GM19328 (cell line): ENCODE data around the gene PLCL1.

Experiments used
- ATAC-seq: cut with Tn5 transposase; IDR thresholded peaks from one replicate; pipeline ENCODE4 v1.9.1; 2021; ENCODE audit warnings: mild to moderate bottlenecking, moderate library complexity; ENCODE audit not compliant: unreplicated experiment

The PLCL1 gene

DNA sequence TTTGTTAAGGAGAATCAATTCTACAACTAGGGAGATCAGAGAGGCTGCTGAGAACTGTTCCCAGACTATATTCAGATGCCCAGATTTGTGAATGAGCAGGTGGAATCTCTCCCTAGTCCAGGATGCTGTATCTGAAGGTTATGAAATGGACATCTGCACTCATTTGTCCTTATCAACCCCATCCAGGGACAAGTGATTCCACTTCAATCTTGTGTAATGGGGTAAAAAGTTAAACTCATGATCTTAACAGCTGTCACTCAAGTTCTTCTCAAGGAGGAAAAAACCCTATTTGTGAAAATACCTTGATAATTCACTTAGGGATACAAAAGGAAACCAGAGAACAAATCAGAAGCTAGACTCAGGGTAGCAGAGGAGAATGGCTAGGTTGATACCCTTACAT lies 144.8 kb downstream of the PLCL1 start:
- no peak for ATAC-seq

DNA sequence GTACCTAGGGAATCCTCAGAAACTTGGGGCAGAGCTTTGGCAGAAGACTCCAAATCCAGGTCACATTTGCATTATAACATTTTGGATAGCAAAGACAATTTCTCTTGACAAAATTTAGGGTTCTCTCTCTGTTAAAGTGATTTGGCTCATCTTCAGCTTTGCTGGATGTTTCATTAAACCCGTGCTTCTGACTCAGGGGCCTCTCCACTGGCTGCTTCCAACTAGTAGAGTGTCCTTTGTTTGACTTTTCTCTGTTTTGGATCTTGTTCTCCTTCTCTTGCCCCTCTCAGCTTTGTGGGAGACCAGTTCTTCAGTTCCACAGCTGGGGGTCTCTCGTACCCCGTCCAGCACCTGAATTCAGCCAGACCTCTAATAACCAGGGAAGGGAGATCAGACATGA lies 145.6 kb downstream of the PLCL1 start:
- no peak for ATAC-seq

DNA sequence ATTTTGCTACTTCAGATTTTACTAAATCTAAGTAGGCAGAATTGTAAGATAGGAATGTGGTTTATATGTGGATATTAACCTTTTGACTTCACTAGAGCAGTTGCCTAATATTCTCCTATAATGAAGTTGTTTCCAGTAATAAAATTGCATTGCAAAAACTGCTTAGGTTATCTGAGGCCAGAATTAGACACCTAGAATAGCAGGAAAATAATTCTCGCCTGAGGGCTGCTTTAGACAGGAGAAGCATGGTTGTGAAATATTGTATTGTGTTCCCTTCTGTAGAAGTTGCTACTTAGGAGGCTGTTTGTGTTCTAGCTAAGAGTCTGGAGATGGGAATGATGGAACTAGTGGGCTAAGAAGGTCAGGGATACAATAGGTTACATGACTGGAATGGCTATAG lies 146.3 kb downstream of the PLCL1 start:
- no peak for ATAC-seq

DNA sequence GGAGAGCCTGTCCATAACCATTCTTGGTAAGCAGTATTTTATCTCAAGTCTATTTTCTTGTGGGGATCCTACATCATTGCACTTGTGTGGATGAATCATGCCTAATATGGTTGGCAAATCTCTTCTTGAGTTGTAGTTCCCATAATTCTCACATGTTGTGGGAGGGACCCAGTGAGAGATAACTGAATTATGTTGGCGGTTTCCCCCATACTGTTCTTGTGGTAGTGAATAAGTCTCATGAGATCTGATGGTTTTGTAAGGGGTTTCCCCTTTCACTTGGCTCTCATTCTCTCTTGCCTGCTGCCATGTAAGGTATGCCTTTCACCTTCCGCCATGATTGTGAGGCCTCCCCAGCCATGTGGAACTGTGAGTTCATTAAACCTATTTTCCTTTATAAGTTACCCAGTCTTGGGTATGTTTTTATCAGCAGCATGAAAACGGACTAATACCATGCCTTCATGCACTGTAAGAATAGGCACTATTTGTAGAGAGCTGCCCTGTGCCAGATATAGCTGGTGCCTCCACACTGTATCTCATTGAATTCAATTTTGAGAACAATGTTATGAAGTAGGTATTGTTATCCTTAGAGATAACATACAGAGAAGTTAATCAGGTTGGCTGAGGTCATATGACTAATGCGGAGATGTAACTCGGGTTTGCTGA lies 148.3 kb downstream of the PLCL1 start:
- ATAC-seq, result no peak

DNA sequence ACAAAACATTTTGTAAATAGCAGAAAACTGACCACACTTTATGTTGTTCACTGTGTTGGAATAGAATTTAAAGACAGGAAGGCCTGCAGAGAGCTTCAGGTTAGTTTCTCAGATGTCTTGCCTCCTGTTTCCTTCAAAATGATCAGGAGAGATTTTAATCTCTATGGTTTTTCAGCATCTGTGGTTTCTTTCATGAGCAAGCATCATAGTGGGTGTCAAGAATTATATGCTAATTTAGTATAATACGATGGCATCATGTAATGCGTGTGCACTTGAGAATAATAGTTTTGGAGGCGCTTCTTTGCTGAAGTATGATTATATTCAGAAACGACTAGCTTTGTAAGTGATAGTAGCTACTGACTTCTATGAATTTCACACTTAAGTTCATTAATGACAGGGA lies 149.9 kb downstream of the PLCL1 start:
- no peak for ATAC-seq

DNA sequence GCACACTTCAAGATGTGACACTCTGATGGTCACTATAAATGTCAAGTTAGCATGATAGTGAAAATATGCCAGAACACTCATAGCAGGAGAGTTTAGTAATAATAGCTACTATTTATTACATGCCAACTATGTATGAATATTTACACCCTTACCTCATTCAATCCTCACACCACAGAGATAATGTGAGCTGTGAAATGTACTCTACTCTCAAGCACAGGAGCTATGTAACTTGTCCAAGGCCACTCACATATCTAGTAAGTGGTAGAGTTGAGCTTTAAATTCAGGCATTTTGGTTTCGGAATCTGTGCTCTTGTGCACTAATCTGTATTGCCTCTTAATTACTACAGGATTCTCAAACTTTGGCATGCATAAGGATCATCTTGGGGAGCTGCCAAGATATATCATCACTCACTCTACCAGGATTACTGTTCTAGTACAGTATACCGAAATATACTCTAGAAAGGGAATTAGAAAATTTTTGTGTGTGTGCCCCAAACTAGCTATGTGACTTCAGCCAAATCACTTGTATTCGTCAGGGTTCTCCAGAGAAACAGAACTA lies 154.3 kb downstream of the PLCL1 start:
- ATAC-seq, result no peak

DNA sequence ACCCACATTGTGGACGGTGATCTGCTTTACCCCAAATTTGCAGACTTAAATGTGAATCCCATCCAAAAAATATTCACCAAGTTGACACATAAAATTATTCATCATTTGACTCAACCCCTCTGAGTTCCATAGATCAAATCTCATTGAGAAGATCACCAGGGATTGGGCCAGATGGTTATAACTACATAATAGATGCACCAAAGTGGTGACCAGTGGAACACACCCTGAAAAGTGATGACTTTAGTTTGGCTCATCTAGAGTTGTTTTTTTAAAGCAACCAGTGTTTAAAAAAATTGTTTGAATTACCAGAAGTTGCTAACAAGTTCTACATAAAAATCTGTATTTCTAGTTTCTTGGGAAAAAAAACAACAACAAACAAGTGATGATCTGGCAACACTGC lies 155.0 kb downstream of the PLCL1 start:
- no peak for ATAC-seq

DNA sequence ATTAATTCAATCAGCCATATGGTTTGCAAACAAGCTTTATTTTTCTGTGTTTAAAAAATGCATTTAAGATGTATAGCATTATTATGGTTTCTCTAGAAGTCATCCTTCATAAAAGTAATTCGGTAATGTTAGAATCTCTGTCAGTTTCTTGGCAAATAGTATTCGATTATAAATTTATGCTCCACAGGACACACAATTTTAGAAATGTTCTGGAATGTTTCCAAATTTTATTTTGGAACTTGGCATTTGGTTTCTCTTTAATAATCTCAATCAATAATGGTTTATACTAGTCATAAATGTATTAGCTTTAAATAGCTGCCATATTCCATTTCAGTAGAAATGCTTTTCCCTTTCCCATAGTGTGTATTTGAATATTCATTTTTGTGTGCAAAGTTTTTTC lies 156.4 kb downstream of the PLCL1 start:
- ATAC-seq, result no peak

DNA sequence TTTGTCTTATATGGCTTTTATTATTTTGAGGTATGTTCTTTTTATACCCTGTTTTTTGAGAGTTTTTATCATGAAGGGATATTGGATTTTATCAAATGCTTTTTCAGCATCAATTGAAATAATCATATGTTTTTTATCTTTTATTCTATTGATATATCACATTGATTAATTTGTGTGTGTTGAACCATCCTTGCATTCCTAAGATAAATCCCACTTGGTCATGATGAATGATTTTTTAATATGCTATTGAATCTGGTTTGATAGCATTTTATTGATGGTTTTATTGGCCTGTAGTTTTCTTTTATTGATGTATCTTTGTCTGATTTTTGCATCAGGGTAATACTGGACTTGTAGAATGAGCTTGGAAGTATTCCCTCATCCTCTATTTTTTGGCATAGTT lies 160.3 kb downstream of the PLCL1 start:
- no peak for ATAC-seq

DNA sequence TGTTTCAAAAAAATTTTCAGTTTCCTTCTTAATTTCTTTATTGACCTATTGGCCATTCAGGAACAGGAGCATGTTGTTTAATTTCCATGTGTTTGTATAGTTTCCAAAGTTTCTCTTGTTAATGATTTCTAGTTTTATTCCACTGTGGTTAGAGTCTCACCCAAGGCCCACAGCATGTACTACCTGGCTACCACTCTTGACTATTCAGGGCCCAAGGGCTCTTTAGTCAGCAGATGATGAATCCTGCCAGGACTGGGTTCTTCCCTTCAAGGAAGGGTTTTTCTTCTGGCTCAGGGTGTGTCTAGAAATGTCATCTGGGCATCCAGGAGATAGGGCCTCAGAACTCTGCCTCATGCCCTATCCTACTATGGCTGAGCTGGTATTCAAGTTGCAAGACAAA lies 161.4 kb downstream of the PLCL1 start:
- no peak for ATAC-seq

DNA sequence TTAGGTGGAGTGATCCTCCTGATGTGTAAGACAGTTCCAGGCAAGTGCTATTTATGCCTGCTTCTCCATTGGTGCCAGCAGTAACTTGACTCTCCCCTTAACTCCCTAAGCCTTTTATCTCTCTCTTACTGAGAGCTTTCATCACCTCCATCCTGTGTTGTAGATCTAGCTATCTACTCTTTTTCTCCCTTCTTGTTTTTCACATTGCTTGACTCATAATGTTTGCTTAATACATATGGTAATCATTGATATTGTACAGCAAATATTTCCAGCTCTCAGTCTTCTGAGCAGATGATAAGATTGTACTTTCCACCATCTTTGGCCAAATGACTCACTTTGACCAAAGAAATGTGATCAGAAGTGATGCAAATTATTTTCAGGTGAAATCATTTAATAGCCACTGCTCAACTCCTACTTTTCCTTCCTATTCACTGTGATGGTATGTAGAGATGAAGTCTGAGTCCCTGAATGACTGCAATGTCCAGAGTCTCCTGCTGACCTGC lies 165.0 kb downstream of the PLCL1 start:
- no peak for ATAC-seq

DNA sequence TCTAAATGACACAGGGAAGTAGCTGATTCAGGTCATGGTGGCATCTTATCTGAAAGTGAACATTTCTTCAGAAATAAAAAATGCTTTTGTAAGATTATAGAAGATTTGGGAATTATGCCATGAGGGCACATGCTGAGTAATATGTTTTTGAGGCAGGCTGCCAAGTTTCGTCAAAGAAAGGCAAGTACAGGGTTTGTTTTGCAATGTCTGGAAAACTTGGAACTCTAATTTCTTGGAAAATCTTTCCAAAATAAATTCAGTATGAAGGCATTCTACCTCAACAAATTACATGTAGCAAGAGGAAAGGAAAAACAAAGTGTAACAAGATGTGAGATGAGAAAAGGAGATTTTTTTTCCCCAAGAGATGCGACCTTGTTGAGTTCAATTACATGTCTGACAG lies 167.7 kb downstream of the PLCL1 start:
- no peak for ATAC-seq

DNA sequence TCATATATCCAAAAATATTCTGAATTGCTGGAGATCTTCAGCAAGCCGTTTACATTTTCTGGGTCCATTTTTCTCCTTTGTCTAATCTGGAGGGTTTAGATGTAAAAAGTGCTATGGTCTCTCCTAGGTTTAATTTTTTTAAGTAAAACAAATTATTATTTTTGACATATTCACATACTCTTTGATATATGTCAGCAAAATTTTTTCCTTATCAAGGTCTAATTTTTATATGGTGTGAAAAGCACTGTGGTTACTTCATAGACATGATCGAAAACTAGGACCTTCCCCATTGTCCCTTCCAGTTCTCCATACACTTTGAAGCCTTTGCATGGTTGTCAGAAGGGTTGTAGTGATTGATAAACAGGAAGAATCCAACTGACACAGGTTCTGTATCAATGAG lies 168.2 kb downstream of the PLCL1 start:
- ATAC-seq, result no peak

DNA sequence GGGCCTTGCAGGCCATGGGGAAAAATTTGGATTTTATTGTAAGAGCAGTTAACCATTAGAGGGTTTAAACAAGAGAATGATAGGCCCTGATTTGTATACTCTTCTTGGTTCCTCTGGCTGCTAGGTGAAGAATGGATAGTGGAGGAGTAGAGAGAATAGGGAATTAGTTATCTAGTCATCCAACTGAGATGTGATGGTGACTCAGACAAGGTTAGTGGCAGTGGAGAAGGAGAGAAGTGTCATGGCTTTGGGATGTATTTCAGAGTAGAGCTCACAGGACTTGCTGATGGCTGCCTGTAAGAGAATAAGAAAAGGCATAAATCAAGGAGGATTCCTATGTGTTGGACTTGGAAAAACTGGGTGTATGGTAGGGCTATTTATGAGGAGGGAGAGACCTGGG lies 169.4 kb downstream of the PLCL1 start:
- ATAC-seq, result no peak

DNA sequence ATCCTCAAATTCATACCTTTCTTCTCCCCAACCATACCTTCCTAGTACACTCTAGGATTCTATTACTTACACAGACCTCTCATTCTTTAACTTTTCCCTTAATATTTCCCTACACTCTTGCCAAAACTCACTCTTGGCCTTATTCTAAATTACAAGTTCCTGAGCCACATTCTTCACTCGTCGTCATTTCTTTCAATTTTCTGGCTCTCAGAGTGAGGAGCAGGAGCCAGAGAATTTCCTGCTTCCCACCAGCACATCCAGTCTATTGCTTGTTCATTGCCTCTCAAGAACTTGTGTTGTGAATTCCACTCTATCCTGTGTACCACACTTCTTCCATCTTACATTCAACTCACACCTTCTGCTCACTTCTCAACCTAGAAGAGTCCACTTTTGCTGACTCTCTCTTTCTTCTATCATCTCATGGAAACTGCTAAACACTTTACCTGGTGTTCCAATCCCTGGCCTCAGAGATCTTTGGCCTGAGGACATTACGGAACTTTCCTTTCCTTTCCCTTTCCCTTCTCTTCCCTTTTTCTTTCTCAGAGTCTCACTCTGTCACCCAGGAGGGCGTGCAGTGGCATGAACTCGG lies 171.6 kb downstream of the PLCL1 start:
- no peak for ATAC-seq

DNA sequence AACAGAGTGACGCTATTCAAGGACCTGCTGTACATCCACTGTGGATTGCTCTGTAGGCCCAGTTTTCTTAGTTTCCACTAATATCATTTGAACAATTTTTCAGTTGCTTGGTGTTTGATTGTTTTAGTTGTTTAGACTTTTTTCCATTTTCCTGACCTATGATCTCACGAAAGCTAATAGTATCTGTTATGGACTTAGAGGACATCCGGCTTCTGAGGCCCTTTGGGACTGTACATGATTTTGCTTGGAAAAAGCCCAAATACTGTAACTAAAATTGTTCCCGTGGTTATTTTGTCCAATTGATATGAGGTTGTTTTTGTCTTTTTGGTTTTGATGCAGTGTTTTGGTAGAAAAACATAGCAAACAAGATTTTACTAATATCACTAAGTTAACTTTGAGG lies 174.6 kb downstream of the PLCL1 start:
- ATAC-seq, result no peak

DNA sequence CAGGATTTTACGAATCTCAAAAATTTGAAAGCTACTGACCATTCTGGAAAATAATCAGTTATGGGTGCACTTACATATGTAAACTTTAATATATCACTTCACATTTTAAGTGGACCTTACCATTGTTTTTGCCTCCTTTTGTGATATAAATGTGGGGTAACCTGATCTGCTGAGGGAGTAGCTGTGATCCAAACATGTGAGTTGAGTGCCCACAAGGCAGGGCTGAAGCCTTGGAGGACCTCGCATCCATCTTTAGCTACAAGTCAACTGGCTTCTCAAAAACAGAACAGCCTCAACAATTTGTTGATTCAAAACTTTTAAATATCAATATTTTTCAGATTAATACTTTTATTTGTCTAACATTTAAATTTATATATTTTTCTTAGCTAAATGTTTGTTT lies 178.2 kb downstream of the PLCL1 start:
- ATAC-seq, result no peak

DNA sequence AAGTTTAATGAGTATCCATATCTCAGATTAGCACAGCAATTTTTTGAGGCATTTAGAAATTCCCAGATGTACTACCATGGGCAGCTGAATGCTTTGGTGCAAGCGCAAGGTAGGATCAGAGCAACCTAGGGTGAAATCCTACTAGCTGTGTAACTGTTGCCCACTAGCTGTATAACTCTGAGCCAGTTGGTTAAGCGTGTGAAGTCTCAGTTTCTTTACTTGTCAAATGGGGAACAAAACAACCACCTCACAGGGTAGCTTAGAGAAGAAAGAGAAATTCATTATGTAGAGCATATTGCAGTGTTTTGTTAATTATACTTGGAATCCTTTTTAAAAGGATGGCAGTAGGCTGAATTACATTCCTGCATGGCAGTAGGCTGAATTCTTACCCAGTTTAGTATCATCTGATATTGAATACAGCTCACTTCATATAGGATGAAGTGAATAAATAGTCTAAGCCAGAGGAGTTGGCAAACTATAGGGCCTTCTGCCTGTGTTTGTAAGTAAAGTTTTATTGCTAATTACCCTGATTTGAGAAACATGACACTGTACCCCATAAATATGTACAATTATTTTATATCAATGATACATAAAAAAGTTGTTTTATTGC lies 180.7 kb downstream of the PLCL1 start:
- no peak for ATAC-seq

DNA sequence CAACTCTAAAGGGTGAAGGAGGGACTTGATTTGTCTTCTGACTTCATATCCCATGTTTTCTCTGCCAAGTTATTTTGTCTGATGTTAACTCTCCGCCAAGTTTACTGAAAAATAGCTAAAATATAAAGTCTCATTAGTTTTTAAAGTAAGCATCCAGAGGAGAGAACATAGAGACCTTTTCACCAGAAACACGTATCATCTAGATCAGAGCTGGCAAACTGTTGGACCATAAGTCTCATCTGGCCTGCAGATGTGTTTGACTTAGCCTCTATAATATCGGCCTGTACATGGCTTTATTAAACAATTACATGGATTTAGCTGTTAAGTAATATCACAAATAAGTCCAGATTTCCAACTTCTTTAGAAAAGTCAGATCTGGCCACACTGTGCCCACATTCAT lies 182.6 kb downstream of the PLCL1 start:
- ATAC-seq, result no peak

DNA sequence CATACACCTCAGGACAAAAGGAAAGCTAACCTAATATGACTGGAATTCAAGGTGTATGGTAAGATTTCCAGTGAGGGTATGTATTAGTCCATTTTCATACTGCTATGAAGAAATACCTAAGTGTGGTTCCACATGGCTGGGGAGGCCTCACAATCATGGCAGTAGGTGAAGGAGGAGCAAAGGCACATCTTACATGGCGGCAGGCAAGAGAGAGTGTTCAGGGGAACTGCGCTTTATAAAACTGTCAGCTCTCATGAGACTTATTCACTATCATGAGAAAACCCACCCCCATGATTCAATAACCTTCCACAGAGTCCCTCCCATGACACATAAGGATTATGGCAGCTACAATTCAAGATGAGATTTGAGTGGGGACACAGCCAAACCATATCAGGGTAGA lies 186.0 kb downstream of the PLCL1 start:
- ATAC-seq, result no peak

DNA sequence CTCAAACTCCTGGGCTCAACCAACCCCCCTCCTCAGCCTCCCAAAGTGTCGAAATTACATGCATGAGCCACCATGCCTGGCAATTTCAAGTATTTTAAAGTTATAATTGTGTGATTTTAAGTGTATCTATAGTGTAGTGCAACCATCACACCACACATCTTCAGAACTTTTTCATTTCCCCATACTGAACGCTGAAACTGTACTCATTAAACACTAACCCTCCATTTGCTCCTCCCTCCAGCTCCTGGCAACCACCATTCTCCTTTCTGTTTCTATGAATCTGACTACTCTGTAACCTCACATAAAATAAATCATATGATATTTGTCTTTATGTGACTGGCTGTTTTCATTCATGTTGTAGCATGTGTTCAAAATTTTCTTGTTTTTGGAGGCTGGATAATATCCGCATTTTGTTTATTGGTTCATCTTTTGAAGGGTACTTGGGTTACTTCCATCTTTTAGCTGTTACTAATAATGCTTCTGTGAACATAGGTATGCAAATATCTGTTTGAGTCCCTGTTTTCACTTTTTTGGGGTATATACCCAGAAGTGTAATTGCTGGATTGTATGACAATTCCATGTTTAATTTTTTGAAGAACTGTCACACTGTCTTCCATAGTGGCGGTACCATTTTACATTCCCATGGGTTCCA lies 188.2 kb downstream of the PLCL1 start:
- peak; percentile 79 for ATAC-seq

DNA sequence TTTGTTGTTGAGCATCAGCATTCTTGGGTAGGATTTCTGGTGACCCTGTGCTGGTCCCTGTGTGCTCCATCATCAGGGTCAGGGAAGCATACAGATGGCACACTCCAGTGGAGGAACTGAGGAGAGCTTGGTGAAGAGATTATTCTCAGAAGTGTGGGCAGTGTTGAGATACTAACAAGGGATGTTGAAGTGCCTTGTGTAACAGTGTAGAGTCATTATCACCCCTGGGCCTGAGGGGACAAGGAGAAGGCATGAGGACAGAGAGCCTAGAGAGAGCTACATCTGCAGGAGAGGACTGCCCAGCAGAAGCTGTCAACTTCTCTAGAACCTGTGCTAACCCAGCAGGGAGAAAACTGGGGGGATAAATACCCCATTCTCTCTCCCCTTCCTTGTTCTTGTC lies 189.0 kb downstream of the PLCL1 start:
- no peak for ATAC-seq
